GM12875 (cell line): ENCODE data around the gene RNF13.
"Not testable (repeated sequence)": the region's sequence is repeated elsewhere in the genome, so short reads cannot be mapped to it uniquely, and the experiment has no call there.

Experiments used
- H3K4me3 ChIP-seq: one replicate; pipeline ENCODE4 v1.5.1; 2011; ENCODE audit warnings: low read depth, low read length, control low read depth
- TF ChIP-seq, protein P1 (sequence below): IDR thresholded peaks from 2 replicates; pipeline ENCODE4 v1.5.1; 2011; ENCODE audit warnings: low read depth, mild to moderate bottlenecking, control low read depth, inconsistent platforms, low read length, moderate library complexity, borderline replicate concordance; ENCODE audit not compliant: insufficient read depth

The RNF13 gene

DNA sequence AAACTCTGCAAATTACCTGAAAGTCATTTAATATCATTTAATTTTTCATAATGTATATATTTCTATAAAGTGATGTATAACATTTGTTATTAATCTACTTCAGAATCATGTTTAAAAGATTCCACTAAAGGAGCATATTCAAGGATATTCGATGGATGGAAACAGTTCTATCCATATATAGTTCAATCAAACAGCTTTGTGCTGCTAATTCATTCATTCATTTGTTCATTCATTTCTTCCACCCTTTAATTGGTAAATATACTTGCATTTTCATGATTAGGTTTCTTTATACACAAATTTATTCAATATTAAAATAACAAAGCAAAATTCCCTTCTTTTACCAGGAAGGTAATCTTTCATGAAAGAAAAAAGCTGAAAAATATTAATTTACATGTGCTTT lies 64.7 kb downstream of the RNF13 start:
- H3K4me3 ChIP-seq: no peak overlapping the region
- TF ChIP-seq, protein P1, sequence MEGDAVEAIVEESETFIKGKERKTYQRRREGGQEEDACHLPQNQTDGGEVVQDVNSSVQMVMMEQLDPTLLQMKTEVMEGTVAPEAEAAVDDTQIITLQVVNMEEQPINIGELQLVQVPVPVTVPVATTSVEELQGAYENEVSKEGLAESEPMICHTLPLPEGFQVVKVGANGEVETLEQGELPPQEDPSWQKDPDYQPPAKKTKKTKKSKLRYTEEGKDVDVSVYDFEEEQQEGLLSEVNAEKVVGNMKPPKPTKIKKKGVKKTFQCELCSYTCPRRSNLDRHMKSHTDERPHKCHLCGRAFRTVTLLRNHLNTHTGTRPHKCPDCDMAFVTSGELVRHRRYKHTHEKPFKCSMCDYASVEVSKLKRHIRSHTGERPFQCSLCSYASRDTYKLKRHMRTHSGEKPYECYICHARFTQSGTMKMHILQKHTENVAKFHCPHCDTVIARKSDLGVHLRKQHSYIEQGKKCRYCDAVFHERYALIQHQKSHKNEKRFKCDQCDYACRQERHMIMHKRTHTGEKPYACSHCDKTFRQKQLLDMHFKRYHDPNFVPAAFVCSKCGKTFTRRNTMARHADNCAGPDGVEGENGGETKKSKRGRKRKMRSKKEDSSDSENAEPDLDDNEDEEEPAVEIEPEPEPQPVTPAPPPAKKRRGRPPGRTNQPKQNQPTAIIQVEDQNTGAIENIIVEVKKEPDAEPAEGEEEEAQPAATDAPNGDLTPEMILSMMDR: no peak

DNA sequence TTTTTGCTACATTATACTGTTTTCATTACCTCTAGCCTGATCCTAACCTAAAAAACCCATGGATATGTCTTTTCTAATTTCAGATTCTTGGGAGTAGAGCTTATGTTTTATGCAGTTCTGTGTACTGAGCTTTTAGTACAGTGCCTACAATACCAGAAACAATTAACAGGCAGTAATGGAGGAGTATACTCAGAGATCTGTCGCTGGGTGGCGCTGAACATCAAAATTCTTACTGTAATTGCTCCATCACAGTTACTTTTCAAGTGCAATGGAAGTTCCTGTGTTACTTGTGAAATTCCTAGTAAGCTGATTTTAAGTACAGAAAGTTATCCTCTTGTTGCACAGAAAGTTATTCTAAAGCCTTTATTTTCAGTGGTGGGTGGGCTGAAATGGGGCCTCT lies 66.9 kb downstream of the RNF13 start:
- TF ChIP-seq, protein P1: peak; percentile 25; the same call in 1 of the 2 replicates
- H3K4me3 ChIP-seq: no peak overlapping the region

DNA sequence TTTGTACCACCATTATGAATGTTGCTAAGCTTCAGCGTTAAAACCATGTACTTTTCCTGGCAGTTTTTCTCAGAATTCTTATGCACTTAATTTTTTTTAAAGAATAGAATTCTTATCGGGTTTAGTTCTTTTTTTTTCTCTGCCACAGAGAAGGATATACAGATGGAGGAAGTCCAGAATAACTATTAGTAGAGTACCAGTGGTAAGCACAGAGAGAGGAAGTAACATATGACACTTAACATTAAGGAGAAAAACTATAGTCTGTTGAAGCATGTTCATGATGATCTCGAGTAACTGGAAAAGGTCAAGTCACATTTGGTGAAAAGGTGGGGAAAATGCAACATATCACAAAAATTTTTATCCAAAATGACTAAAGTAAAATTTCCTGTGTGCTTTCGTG lies 68.9 kb downstream of the RNF13 start:
- TF ChIP-seq, protein P1: no peak
- no peak overlapping the region for H3K4me3 ChIP-seq

DNA sequence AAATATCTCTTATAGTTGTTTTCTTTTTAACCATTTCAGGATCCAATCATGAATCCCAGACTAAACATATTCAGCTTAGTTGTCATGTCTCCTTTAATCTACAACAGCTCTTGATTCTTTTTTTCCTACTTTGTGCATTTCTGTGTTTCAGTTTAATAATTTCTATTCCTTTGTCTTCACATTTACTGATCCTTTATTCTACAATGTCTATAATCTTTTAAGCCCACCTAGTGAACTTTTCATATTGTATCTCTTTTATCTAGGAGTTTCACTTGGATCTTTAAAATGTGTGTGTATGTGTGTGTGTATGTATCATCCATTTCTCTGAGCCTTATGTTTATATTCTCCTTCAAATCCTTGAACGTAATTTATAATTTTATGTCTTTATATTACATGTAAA lies 70.1 kb downstream of the RNF13 start:
- TF ChIP-seq, protein P1: no peak
- no peak overlapping the region for H3K4me3 ChIP-seq

DNA sequence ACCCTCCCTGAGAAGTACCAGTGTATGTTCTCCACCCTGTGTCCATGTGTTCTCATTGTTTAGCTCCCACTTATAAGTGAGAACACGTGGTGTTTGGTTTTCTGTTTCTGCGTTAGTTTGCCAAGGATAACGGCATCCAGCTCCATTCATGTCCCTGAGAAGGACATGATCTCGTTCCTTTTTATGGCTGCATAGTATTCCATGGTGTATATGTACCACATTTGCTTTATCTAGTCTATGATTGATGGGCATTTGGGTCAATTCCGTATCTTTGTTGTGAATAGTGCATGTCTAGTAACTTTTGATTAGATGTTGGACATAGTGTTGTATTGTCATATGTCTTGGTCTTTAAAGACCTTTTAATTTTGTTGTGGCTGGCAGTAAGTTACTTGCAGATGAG lies 70.8 kb downstream of the RNF13 start:
- not testable (repeated sequence) for H3K4me3 ChIP-seq

DNA sequence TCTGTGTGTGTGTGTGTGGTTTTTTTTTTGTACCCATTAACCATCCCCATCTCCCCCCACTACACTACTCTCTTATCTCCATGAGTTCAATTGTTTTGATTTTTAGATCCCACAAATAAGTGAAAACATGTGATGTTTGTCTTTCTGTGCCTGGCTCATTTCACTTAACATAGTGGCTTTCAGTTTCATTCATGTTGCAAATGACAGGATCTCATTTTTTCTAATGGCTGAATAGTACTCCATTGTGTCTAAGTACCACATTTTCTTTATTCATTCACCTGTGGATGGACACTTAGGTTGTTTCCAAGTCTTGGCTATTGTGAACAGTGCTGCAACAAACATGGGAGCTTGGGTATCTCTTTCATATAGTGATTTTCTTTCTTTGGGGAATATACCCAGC lies 71.8 kb downstream of the RNF13 start:
- not testable (repeated sequence) for H3K4me3 ChIP-seq

DNA sequence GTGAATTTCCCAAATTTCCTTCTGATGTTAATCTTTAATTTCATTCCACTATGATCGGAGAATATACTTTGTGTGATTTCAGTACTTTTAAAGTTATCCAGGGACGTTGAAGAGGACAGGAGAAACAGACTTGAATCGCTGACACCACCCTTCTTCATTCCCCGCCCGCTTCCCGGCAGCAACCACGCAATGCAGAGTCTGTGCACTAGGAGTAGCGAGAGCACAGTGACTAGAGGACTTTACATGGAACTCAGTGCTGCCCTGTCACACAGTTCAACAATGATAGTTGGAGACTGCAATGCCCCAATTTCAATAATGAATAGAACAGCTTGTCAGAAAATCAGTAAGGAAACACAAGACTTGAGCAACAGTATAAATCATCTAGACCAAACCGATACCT lies 73.9 kb downstream of the RNF13 start:
- TF ChIP-seq, protein P1: no peak

DNA sequence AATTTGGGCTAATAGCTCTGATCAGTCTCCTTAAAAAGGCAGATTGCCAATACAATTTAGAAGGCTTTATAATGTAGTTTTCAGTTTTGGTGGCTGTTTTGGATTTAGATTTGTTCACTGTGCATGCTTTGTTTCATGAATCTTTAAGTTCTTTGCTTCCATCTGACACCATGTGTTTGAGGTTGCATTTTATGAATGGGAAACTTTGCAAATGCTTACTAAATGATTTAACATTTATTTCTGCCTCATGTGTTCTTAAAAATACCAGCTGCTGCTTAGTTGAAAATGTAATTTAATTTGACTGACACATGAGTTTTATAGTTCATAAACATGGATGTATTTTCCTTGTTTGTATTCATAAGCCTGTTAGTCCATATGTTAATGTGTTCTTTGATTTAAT lies 78.6 kb downstream of the RNF13 start:
- no peak overlapping the region for H3K4me3 ChIP-seq
- TF ChIP-seq, protein P1: no peak

More for the DNA sequence above, 73.9 kb downstream of the RNF13 start:
- no peak overlapping the region for H3K4me3 ChIP-seq

DNA sequence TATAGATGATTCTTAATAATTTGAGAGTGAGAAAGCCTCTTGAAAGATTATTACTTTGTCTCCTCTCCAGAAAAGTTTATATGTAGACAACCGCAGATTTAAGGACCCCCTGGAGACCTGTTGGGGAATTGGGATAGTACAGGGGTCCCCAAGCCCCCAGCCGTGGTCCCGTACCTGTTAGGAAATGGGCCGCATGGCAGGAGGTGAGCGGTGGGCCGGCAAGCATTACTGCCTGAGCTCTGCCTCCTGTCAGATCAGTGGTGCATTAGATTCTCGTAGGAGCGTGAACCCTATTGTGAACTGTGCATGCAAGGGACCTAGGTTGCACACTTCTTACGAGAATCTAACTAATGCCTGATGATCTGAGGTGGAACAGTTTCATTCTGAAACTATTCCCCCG lies 79.4 kb downstream of the RNF13 start:
- TF ChIP-seq, protein P1: no peak
- no peak overlapping the region for H3K4me3 ChIP-seq
